HEK293 (cell line): ENCODE measurements around the gene SYNJ1.

ENCODE experiments used
- CTCF ChIA-PET: fragments of 350-600 bp; formaldehyde crosslinking; extraction: SDS; loops from one replicate; lab custom pipeline; 2021; ENCODE audit warnings: antibody characterized with exemption; lab: Yijun Ruan, JAX
- POLR2A ChIA-PET: fragments of 300-600 bp; formaldehyde crosslinking; extraction: SDS; loops from one replicate; lab custom pipeline; 2020; ENCODE audit warnings: antibody characterized with exemption, inconsistent platforms; lab: Yijun Ruan, JAX
- H3K27ac ChIP-seq: fragments of 200-500 bp; sonication (Bioruptor generic); 2 replicates; pipeline ENCODE4 v1.5.1; 2014; ENCODE audit warnings: low read depth, low read length, control low read depth, inconsistent platforms; ENCODE audit errors: extremely low read depth
- H3K36me3 ChIP-seq, 2 experiments: fragments of 200-500 bp in 1 of 2; sonication (Bioruptor generic) in 1 of 2; 1 replicate in 1 of 2; 2 replicates in 1 of 2; pipeline ENCODE4 v1.5.1; 2014 to 2017; ENCODE audit warnings: inconsistent platforms in 2 of 2, low read length in 2 of 2; ENCODE audit not compliant: control insufficient read depth in 2 of 2, insufficient read depth in 1 of 2
- H3K4me1 ChIP-seq: fragments of 200-500 bp; sonication (Bioruptor generic); 2 replicates; pipeline ENCODE4 v1.5.1; 2014; ENCODE audit warnings: mild to moderate bottlenecking, low read length, inconsistent platforms; ENCODE audit not compliant: control insufficient read depth, insufficient read depth
- H3K4me3 ChIP-seq: 2 replicates; pipeline ENCODE4 v1.5.1; 2011; ENCODE audit warnings: low read depth, mild to moderate bottlenecking, control low read depth, low read length, moderate library complexity
- H3K9me3 ChIP-seq: fragments of 200-500 bp; sonication (Bioruptor generic); 2 replicates; pipeline ENCODE4 v1.5.1; 2014; ENCODE audit warnings: low read depth, low read length, inconsistent platforms; ENCODE audit not compliant: control insufficient read depth, insufficient read depth
- HIC1 ChIP-seq: fragments of 450-650 bp; formaldehyde crosslinking; IDR thresholded peaks from 2 replicates; pipeline ENCODE4 v1.5.1; 2016; ENCODE audit warnings: missing biosample characterization, missing genetic modification characterization
- OSR2 ChIP-seq: fragments of 450-650 bp; formaldehyde crosslinking; IDR thresholded peaks from 2 replicates; pipeline ENCODE4 v1.5.1; 2016; ENCODE audit warnings: missing biosample characterization, missing genetic modification characterization
- PRDM10 ChIP-seq: fragments of 450-650 bp; formaldehyde crosslinking; IDR thresholded peaks from 2 replicates; pipeline ENCODE4 v1.5.1; 2016; ENCODE audit warnings: missing biosample characterization, missing genetic modification characterization
- PRDM4 ChIP-seq: fragments of 450-650 bp; formaldehyde crosslinking; IDR thresholded peaks from 2 replicates; pipeline ENCODE4 v1.5.1; 2017; ENCODE audit warnings: missing biosample characterization, missing genetic modification characterization
- WT1 ChIP-seq: fragments of 450-650 bp; formaldehyde crosslinking; IDR thresholded peaks from 2 replicates; pipeline ENCODE4 v1.5.1; 2016; ENCODE audit warnings: missing biosample characterization, missing genetic modification characterization
- ZNF140 ChIP-seq: fragments of 450-650 bp; formaldehyde crosslinking; IDR thresholded peaks from 2 replicates; pipeline ENCODE4 v1.5.1; 2016; ENCODE audit warnings: missing biosample characterization, missing genetic modification characterization
- ZNF280C ChIP-seq: fragments of 450-650 bp; formaldehyde crosslinking; IDR thresholded peaks from 2 replicates; pipeline ENCODE4 v1.5.1; 2016; ENCODE audit warnings: missing biosample characterization, missing genetic modification characterization
- ZNF302 ChIP-seq: fragments of 450-650 bp; formaldehyde crosslinking; IDR thresholded peaks from 2 replicates; pipeline ENCODE4 v1.5.1; 2016; ENCODE audit warnings: missing biosample characterization, missing genetic modification characterization, low read depth
- ZNF426 ChIP-seq: fragments of 450-650 bp; formaldehyde crosslinking; IDR thresholded peaks from 2 replicates; pipeline ENCODE4 v1.5.1; 2017; ENCODE audit warnings: missing biosample characterization, missing genetic modification characterization, mild to moderate bottlenecking, inconsistent platforms, moderate library complexity
- ZNF514 ChIP-seq: fragments of 450-650 bp; formaldehyde crosslinking; IDR thresholded peaks from 2 replicates; pipeline ENCODE4 v1.5.1; 2016; ENCODE audit warnings: missing biosample characterization, missing genetic modification characterization
- ZNF701 ChIP-seq: fragments of 450-650 bp; formaldehyde crosslinking; IDR thresholded peaks from 2 replicates; pipeline ENCODE4 v1.5.1; 2016; ENCODE audit warnings: missing biosample characterization, missing genetic modification characterization

Gene SYNJ1

GRCh38 chr21:32757804-32758203, 30.0 kb upstream of the SYNJ1 start (continued):
- no peak for TF ChIP-seq PRDM10 (tag by site-specific recombination)
- no peak for TF ChIP-seq ZNF701 (tag by site-specific recombination)
- no peak for TF ChIP-seq ZNF302

- CTCF ChIA-PET = interaction anchor here (0.6 to 3.9 kb wide), 4 partner anchors 8 to 125 kb away, joined by 3 to 14 read pairs (median 6); no protein-coding TSS in a partner anchor
- TF ChIP-seq ZNF426 = no peak
- no peak for TF ChIP-seq ZNF302
- TF ChIP-seq PRDM4 = no peak
- no peak for TF ChIP-seq ZNF140
- TF ChIP-seq ZNF280C (tag by site-specific recombination) = no peak
- TF ChIP-seq HIC1 = no peak
- POLR2A ChIA-PET = interaction anchor here (1.1 to 2.5 kb wide), 3 partner anchors 15 to 28 kb away, joined by 6 to 24 read pairs (median 9); partner anchors contain the start of genes PAXBP1 and SYNJ1
- H3K27ac ChIP-seq = no peak overlapping the region
- H3K36me3 ChIP-seq = peaks cover 84 to 90% of the 10 kb centered on the region in 2 experiments
- H3K9me3 ChIP-seq = no peaks in the 10 kb centered on the region
- H3K4me1 ChIP-seq = no peaks in the 10 kb centered on the region
- H3K4me3 ChIP-seq = no peak overlapping the region
Observed at GRCh38 chr21:32756096-32756495, 28.3 kb upstream of the SYNJ1 start.

- Histone ChIP-seq H3K4me3 (no peak overlapping the region), H3K36me3 (peaks cover 84 to 92% of the 10 kb centered on the region in 2 experiments), H3K27ac (no peak overlapping the region), H3K4me1 (no peaks in the 10 kb centered on the region), H3K9me3 (no peaks in the 10 kb centered on the region)
- TF ChIP-seq WT1 (tag by site-specific recombination) (peak; percentile 52; the same call in 1 of the 2 replicates), OSR2 (peak; percentile 72), ZNF514 (tag by site-specific recombination) (no peak)
- ChIA-PET CTCF (interaction anchor here (0.9 to 3.9 kb wide), 3 partner anchors 18 to 101 kb away, joined by 3 to 14 read pairs (median 12); partner anchors contain the start of gene PAXBP1), POLR2A (interaction anchor here (1.2 to 2.5 kb wide), 2 partner anchors 23 to 26 kb away, joined by 3 to 9 read pairs; partner anchors contain the start of gene SYNJ1)
Observed at GRCh38 chr21:32753818-32754585, 26.2 kb upstream of the SYNJ1 start.
